OCI-LY1 (cell line): Measurements from ENCODE around the gene MMP13.

Experiments used
- EZH2 ChIP-seq: fragments of 200-600 bp; sonication (generic), shearing (Covaris generic); IDR thresholded peaks from 2 replicates; pipeline ENCODE4 v1.8.0; 2017; ENCODE audit warnings: borderline replicate concordance, mixed run types, mild to moderate bottlenecking, antibody characterized with exemption, low read length, moderate library complexity, mixed read lengths
- TF ChIP-seq, protein P1 (sequence below): fragments of 200-600 bp; sonication (generic), shearing (Covaris generic); IDR thresholded peaks from 2 replicates; pipeline ENCODE4 v1.5.1; 2017; ENCODE audit warnings: mild to moderate bottlenecking, antibody characterized with exemption, low read length, moderate library complexity, mixed read lengths

DNA sequence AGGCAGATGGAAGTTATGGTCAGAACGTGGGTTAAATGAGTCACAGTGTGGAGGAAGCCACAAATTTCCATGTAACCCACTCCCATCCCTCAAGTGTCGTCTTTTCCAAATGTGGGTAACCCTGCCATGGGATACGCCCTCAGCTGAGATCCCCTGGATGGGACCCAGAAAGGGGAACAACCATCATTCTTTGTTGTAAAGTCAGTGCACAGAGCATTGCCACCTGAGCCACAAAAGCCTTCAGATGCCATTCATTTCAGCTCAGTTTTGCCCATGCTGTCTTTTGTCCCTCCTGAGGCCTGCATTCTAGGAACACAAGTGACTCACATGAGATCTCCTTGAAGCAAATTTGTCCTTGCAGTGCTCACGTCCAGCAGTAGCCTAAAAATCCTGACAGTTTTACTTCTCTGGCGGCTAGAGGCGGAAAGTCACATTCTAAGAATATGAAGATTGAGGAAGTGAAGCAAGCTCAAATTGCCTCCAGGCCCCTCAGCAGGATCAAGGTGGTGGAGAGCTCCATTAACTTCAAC lies 30.6 kb downstream of the MMP13 start:
- TF ChIP-seq, protein P1, sequence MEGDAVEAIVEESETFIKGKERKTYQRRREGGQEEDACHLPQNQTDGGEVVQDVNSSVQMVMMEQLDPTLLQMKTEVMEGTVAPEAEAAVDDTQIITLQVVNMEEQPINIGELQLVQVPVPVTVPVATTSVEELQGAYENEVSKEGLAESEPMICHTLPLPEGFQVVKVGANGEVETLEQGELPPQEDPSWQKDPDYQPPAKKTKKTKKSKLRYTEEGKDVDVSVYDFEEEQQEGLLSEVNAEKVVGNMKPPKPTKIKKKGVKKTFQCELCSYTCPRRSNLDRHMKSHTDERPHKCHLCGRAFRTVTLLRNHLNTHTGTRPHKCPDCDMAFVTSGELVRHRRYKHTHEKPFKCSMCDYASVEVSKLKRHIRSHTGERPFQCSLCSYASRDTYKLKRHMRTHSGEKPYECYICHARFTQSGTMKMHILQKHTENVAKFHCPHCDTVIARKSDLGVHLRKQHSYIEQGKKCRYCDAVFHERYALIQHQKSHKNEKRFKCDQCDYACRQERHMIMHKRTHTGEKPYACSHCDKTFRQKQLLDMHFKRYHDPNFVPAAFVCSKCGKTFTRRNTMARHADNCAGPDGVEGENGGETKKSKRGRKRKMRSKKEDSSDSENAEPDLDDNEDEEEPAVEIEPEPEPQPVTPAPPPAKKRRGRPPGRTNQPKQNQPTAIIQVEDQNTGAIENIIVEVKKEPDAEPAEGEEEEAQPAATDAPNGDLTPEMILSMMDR, result no peak
- TF ChIP-seq EZH2, result no peak
